ENCODE results near the gene LMF1. TPM values are rescaled to one million over a fixed set of nuclear protein-coding genes. Genes with fewer than 3 reads are reported as not detected.

The LMF1 gene
- total RNA-seq, 1 donor from 2014 or later: 19.0 TPM

DNA sequence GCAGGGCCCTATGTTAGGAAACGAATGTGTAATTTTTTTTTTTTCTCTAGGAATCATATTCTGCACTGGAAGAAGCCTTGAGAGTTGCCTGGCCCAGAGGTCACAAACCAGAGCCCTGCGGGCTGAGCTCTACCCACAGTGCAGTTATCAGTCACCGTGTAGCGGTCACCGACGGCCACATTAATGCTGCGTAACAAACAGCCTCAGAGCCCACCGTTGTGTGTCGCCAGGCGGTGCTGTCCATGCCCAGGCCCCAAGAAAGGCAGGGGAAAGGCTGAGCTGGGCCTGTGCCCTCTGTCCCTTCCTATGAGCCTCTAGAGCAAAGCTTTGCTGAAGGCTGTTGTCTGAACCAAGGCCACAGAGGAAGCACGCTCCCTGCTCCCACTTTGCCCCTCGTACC lies 4.5 kb upstream of the LMF1 start:
- Histone ChIP-seq H3K27me3 (peaks cover 19% of the 10 kb centered on the region), H3K36me3 (no peaks in the 10 kb centered on the region), H3K4me1 (peaks cover 8% of the 10 kb centered on the region), H3K9me3 (no peaks in the 10 kb centered on the region), H3K27ac (no peak overlapping the region), H3K4me3 (no peak overlapping the region)
- TF ChIP-seq, protein P1, sequence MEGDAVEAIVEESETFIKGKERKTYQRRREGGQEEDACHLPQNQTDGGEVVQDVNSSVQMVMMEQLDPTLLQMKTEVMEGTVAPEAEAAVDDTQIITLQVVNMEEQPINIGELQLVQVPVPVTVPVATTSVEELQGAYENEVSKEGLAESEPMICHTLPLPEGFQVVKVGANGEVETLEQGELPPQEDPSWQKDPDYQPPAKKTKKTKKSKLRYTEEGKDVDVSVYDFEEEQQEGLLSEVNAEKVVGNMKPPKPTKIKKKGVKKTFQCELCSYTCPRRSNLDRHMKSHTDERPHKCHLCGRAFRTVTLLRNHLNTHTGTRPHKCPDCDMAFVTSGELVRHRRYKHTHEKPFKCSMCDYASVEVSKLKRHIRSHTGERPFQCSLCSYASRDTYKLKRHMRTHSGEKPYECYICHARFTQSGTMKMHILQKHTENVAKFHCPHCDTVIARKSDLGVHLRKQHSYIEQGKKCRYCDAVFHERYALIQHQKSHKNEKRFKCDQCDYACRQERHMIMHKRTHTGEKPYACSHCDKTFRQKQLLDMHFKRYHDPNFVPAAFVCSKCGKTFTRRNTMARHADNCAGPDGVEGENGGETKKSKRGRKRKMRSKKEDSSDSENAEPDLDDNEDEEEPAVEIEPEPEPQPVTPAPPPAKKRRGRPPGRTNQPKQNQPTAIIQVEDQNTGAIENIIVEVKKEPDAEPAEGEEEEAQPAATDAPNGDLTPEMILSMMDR (IDR thresholded peaks at IDR 0.05): no peak
- intact Hi-C loops (cut with DNase I): no loop called here
- DNase-seq: no peak
- ATAC-seq: no peak

DNA sequence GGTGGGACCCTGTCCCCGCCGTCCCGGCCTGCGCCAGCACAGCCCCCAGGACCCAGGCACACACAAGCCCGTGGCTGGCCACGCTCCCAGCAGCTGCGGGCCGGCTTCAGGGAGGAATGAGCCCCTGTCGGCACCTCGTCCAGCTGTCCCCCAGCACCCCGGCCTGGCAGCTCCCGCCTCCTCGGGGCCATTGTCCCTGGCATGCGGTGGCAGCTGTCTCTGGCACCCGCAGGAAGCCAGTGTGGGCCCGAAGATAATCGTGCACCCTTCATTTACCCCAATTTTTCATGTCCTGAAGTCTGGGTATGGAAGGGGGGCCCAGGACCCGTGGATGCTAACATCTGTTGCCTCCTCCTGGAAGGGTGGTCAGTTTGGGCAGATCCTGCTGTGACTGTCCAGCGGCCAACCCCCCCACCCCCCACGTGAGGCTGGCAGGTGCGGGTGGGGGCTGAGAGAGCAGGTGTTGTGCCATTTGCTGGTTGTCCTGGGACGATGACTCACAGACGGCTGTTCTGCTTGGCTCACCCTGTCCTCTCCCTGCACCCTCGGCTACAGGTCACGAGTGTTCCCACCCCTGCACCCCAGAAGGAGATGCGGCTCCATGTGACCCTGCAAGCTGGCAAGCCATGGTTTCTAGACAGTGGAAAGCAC lies 4.0 kb upstream of the LMF1 start:
- H3K9me3 ChIP-seq: no peaks in the 10 kb centered on the region
- H3K4me1 ChIP-seq: peaks cover 7% of the 10 kb centered on the region
- peaks cover 14% of the 10 kb centered on the region for H3K27me3 ChIP-seq
- H3K36me3 ChIP-seq: no peaks in the 10 kb centered on the region
- ATAC-seq (no peak), DNase-seq (no peak)
- no peak overlapping the region for H3K27ac ChIP-seq
- TF ChIP-seq, protein P1 (IDR thresholded peaks at IDR 0.05): no peak
- intact Hi-C loops (cut with DNase I): no loop called here
- no peak overlapping the region for H3K4me3 ChIP-seq

DNA sequence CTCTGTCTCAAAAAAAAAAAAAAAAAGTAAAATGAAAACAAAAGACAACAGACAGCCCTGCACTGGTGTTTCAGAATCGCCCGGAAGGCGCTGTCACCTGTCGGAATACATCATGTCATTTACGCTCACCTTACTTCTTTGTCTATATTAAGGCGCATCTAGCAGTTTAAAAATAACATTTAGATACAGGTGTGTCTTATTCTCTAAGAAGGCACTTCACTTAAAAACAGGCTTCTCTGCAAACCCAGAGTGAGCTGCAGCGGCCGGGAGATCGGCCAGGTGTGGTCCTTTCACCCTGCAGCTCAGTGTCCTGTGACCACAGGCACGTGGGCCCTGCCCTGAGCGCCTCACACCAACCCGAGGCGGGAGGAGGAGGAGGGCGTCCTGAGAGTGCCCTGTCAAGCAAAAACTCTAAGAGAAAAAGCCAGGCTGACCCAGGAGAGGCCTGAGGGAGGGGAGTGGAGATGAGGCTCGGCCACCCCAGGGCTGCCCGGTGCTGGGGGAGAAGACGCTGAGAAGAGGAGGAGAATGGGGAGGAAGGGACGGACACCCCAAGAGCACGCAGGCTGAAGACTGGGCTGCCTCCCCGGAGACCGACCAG lies 3.3 kb upstream of the LMF1 start:
- no peak for DNase-seq
- TF ChIP-seq, protein P1 (IDR thresholded peaks at IDR 0.05): no peak
- H3K27ac ChIP-seq: no peak overlapping the region

DNA sequence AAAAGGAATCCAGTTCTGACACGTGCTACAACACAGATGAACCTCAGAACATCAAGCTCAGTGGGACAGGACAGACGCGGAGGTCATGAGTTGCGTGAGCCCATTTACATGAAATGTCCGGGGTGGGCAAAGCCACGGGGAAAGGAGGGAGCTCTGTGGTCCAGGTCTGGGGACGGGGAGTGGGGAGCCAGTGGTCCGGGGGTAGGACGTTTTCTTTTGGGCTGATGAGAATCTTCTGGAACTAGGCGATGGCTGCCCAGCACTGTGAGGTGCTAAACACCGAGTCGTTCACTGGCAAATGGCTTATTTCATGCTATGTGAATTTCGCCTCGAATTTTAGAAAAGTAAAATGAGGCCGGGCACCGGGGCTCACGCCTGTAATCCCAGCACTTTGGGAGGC lies 2.6 kb upstream of the LMF1 start:
- Histone ChIP-seq H3K27me3 (peaks cover 2% of the 10 kb centered on the region), H3K36me3 (no peaks in the 10 kb centered on the region), H3K4me1 (peaks cover 12% of the 10 kb centered on the region), H3K9me3 (no peaks in the 10 kb centered on the region), H3K4me3 (no peak overlapping the region), H3K27ac (no peak overlapping the region)
- no peak for ATAC-seq
- intact Hi-C loops (cut with DNase I): no loop called here
- TF ChIP-seq, protein P1 (IDR thresholded peaks at IDR 0.05): no peak
- peak; percentile 42 for DNase-seq

More for the DNA sequence above, 3.3 kb upstream of the LMF1 start:
- peaks cover 9% of the 10 kb centered on the region for H3K27me3 ChIP-seq
- H3K9me3 ChIP-seq: no peaks in the 10 kb centered on the region
- H3K4me3 ChIP-seq: no peak overlapping the region
- H3K4me1 ChIP-seq: peaks cover 12% of the 10 kb centered on the region
- intact Hi-C loops (cut with DNase I): no loop called here
- no peaks in the 10 kb centered on the region for H3K36me3 ChIP-seq
- ATAC-seq: no peak

DNA sequence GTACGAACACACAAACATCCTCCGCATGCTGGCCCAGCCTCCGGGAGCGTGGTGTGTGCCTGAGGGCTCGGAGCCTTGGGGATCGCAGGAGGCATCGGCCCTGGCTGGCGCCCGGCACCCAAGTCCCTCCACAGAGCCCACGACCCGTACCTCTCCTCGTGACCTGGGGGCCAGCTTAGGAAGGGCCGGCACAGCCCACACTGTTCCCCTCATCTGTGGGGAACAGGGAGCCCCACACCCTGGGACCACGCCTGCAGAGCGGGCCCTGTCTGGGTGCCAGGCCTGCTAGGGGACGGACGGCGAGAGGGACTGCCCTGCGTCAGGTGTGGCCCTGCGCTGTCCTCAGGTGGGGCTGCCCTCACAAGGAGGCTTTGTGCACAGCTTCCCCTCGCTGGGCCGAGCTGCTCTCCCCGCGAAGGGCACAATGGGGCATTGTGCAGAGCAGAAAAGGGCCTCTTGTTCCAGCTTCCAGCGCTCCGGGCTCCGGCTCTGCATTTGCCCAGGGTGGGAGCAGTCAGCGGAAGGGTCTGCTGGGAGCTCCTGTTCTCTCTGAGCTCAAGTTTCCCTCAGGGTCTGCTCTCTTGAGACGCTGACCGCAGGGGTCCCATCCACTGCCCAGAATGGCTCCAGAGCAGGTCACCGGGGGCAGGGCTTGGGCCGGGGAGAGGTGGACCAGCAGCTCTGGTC lies 1.7 kb upstream of the LMF1 start:
- TF ChIP-seq, protein P1 (IDR thresholded peaks at IDR 0.05): no peak
- Histone ChIP-seq H3K4me3 (no peak overlapping the region), H3K27ac (no peak overlapping the region), H3K36me3 (no peaks in the 10 kb centered on the region), H3K9me3 (no peaks in the 10 kb centered on the region), H3K27me3 (no peaks in the 10 kb centered on the region), H3K4me1 (peaks cover 12% of the 10 kb centered on the region)
- DNase-seq (peak; percentile 65), ATAC-seq (no peak)
- intact Hi-C loops (cut with DNase I): no loop called here

Data from upper lobe of right lung (tissue), 1 donor.